ENCODE data around the gene NT5C3A.
A peak's percentile ranks its signal among the peaks of the same experiment; 100 is the strongest.

Gene NT5C3A

GRCh38 chr7:33073243-33073642 lies 10.7 kb upstream of the NT5C3A start:
- no peak for DNase-seq

DNA sequence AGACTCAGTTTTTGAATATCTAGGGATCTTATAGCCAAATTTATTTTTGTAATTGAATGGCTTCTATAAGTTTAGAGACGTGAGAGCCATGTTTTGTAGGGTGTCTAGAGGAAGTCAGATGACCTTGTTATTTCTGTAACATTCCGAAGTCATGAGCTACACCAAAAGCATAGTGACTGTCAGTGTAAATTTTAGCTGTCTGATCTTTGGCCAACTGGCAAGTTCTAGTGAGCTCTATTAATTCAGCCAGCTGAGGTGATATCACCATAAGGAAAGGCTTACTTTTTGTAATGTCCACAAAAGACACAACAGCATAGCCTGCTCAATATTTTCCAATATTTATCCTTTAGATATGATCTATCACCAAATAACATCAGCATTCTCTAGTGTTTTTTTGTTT lies 9.9 kb upstream of the NT5C3A start:
- DNase-seq: no peak

- DNase-seq: no peak
These were observed 8.3 kb upstream of the NT5C3A start for GRCh38 chr7:33070831-33071230.

DNA sequence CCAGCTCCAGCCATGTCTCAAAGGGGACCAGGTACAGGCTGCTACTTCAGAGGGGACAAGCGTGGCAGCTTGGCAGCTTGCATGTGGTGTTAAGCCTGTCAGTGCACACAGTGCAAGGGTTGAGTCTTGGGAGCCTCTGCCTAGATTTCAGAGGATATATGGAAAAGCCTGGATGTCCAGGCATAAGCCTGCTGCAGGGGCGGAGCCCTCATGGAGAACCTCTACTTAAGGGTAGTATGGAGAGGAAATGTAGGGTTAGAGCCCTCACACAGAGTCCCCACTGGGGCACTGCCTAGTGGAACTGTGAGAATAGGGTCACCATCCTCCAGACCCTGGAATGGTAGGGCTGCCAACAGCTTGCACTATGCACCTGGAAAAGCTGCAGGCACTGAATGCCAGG lies 7.7 kb upstream of the NT5C3A start:
- DNase-seq: no peak

- DNase-seq: no peak
These were observed 5.3 kb upstream of the NT5C3A start for GRCh38 chr7:33067921-33068320.

DNA sequence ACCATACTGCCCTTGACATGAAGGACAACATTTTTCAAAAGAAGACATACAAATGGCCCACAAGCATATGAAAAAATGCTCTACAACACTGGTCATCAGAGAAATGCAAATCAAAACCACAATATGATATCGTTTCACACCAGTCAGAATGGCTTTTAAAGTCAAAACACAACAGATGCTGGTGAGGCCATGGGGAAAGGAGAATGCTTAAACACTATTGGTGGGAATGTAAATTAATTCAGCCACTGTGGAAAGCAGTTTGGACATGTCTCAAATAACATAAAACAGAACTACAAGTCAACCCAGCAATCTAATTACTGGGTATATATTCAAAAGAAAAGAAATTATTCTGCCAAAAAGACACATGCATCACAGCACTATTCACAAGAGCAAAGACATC lies 4.2 kb upstream of the NT5C3A start:
- no peak for DNase-seq

GRCh38 chr7:33065981-33066380 lies 3.4 kb upstream of the NT5C3A start:
- DNase-seq: no peak

DNA sequence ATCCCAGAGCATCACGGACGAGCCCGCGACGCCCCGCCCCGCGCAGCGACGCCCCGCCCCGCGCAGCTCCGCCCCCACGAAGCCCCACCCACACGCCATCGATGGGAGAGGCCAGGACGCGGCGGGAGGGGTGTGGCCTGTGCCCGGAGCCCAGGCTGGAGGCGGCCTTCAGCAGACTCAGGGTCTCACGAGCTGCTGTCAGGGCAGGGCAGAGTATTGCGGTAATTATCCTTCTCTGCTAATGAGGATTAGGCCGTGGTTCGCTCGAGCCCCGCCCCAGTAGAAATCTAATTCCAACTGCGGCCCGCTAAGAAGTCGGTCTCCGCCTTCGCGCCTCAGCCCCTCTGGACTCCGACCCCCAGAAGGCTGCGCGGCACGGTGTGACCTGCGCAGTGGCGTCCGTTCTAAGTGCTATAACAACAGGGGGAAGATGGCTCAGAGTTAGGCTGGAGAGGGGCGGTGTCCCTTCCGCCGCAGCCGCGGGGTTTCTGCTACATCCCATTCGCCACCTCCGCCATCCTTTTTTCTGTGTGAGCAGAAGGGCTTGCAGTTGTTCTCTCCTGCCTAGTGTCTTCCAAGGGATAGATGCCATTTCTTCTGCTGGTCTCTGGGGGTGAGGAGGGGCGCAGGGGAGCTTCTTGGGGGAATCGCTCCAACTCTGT lies 337 bp upstream of the NT5C3A start:
- DNase-seq: peak; percentile 93

DNA sequence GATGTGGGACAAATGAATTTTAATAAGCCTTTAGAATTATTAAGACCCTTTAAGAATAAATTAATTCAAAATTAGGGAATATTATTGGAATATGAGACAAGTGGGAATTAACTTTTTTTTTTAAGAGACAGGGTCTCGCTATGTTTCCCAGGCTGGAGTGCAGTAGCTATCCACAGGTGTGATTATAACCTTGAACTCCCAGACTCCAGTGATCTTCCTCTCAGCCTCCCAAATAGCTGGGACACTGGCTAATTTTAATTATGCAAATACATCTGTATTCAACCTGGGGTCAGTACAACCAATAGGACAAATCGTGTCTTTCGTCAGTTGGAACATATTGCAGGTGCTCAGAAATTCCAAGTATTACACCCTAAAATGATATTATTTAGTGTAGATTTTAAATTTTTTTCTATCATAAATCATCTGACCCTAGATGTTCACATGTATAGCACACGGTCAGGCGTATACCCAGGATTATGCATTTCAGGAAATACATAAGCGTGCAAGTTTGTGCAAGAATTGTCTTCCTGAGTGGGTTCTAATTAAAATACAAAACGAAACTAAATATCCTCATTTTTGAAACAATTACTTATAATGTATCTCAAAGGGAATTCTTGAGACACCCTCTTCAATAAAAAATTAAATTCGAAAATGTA lies 1.2 kb downstream of the NT5C3A start:
- no peak for DNase-seq

DNA sequence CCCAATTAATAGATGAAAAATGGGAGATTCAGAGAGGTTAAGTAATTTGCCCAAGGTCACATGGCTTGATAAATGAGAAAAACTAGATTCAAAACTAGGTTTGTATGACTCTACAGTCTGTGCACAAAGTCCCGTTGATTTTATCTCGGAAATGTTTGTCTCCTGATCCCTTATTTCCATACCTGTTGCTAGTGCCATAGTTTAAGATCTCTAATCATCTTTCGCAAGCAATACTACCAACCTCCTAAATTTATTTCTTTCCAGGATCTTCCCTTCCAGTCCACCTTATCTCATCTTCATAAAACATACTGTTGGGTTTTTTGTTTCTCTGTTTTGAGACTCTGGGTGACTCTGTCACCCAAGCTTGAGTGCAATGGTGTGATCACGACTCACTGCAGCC lies 2.9 kb downstream of the NT5C3A start:
- no peak for DNase-seq

- no peak for DNase-seq
These were observed 7.4 kb downstream of the NT5C3A start for GRCh38 chr7:33055158-33055557.

- DNase-seq: no peak
These were observed 8.2 kb downstream of the NT5C3A start for GRCh38 chr7:33054261-33054964.

GRCh38 chr7:33053721-33054120 lies 8.9 kb downstream of the NT5C3A start:
- DNase-seq: no peak

DNA sequence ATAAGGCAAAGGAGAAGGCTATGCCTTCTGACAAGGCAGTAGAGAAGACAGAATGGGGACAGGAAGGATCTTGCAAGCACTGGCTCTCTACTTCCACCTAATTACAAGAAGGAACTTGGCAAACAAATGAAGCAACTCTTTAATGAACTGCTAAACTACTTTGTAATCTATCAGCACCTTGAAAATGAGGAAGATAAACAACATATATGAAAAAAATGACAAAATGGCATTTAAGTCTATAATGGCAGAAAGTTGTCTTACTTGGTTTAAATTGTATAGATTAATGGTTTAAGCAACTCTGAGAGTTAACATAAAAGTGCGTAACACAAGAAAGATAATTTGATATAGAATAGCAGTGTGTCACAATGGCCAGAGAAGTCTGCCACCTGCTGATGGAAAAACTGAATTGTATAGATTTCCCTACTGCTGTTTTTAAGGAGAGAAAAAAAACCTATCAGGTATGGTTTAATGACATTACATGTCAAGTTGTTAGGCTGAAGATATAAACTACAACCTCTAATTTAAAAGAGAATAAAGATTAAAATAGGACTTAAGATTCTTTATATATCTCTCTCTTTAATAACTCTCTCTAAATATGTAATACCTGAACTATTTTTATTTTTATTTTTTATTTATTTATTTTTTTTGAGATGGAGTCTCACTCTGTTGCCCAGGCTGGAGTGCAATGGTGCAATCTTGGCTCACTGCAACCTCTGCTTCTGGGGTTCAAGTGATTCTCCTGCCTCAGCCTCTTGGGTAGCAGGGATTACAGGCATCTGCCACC lies 11.8 kb downstream of the NT5C3A start:
- peak; percentile 34 for DNase-seq

GRCh38 chr7:33048704-33049103 lies 13.9 kb downstream of the NT5C3A start:
- DNase-seq: no peak

GRCh38 chr7:33048257-33048656 lies 14.3 kb downstream of the NT5C3A start:
- DNase-seq: no peak

GRCh38 chr7:33044986-33045385 lies 17.6 kb downstream of the NT5C3A start:
- no peak for DNase-seq

DNA sequence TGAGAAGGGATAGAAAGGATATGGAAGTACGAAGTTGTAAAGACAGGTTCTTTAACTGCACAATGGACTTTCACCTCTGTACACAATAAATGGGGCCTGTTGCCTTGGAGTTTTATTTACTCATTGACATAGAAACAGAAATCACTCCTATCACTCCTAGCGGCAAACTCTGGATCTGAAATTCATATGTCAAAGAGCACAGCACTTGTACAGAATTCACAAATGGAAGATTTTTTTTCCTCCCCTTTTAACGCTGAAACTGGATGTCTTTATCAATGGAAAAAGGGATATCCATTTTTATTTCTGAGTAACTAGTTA lies 18.2 kb downstream of the NT5C3A start:
- DNase-seq: no peak

GRCh38 chr7:33043501-33044400 lies 18.8 kb downstream of the NT5C3A start:
- DNase-seq: no peak

DNA sequence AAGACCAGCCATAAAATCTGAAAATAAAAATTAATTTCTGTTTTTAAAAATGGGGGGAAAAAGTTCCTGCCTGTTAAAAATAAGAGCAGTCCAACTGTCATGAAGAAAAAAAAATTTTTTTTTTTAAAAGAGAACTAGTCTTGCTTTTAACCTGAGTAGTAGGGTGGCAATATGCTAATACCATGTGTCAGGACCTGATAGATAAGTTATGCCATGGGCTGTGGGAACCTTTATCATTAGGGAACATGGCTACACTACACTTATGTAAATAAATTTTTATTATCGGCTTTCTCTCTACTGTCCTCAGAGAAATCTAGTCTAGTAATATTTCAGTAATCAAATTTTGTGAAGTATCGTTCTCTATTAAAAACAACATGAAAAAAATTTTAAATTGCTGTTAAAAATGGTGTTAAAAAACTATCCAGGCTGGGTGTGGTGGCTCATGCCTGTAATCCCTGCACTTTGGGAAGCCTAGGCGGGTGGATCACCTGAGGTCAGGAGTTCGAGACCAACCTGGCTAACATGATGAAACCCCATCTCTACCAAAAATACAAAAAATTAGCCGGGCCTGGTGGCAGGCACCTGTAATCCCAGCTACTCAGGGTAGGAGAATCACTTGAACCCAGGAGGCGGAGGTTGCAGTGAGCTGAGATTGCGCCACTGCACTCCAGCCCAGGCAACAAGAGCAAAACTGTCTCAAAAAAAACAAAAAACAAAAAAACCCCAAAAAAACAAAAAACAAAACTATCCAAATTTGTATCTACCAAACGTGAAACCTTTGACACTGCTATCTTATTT lies 20.7 kb downstream of the NT5C3A start:
- DNase-seq: no peak

DNA sequence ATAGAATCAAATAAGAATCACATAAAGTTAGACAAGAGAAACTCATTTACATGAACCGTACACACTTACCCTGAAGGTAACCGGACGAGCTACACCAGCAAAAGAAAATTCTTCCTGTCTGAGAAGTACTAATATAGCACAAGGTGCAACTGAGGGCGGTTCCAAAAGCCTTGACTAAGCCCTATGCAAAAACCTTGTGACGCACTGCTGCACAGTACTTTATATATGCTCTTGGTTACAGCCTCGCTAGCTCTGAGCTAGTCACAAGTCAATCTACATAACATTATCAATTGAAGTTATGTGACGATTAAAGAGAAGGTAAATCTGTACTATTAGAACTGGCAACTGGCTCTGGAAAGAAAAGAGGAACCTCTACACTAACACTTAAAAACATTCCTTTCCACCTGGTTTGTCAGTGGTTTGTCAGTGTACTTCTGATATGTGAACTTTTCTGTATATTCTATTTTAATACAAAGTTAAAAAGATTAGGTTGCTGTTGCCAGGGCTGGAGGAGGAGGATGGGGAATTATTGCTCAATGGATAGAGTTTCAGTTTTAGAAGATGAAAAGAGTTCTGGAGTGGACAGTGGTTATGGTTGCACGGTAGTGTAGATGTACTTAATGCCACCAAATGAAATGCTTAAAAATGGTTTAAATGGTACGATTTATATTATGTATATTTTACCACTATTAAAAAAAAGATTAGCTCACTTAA lies 21.6 kb downstream of the NT5C3A start:
- no peak for DNase-seq
